Measurements from ENCODE around the gene RABL6. TPM values are rescaled to one million over a fixed set of nuclear protein-coding genes. Genes with fewer than 3 reads are reported as not detected.
"Not testable (repeated sequence)": the region's sequence is repeated elsewhere in the genome, so short reads cannot be mapped to it uniquely, and the experiment has no call there.

Gene RABL6
- total RNA-seq, 1 donor: 72.1 TPM

- H3K4me3 ChIP-seq (ENCODE audit: low read depth, low read length): not testable (repeated sequence)
- DNase-seq (ENCODE audit: low read depth): peak; percentile 51
- TF ChIP-seq, protein P1, sequence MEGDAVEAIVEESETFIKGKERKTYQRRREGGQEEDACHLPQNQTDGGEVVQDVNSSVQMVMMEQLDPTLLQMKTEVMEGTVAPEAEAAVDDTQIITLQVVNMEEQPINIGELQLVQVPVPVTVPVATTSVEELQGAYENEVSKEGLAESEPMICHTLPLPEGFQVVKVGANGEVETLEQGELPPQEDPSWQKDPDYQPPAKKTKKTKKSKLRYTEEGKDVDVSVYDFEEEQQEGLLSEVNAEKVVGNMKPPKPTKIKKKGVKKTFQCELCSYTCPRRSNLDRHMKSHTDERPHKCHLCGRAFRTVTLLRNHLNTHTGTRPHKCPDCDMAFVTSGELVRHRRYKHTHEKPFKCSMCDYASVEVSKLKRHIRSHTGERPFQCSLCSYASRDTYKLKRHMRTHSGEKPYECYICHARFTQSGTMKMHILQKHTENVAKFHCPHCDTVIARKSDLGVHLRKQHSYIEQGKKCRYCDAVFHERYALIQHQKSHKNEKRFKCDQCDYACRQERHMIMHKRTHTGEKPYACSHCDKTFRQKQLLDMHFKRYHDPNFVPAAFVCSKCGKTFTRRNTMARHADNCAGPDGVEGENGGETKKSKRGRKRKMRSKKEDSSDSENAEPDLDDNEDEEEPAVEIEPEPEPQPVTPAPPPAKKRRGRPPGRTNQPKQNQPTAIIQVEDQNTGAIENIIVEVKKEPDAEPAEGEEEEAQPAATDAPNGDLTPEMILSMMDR (IDR thresholded peaks at IDR 0.05; ENCODE audit: insufficient read depth, low read depth, low read length): peak; percentile 49
These were observed 41.2 kb upstream of the RABL6 start for GRCh38 chr9:136766410-136767120.

GRCh38 chr9:136769710-136770191, 38.0 kb upstream of the RABL6 start:
- no peak for DNase-seq (ENCODE audit: low read depth)
- H3K4me3 ChIP-seq (ENCODE audit: low read depth, low read length): no peak overlapping the region
- TF ChIP-seq, protein P1 (IDR thresholded peaks at IDR 0.05; ENCODE audit: insufficient read depth, low read depth, low read length): peak; percentile 58

GRCh38 chr9:136771907-136772415, 35.8 kb upstream of the RABL6 start:
- no peak for DNase-seq (ENCODE audit: low read depth)
- TF ChIP-seq, protein P1 (IDR thresholded peaks at IDR 0.05; ENCODE audit: insufficient read depth, low read depth, low read length): no peak
- no peak overlapping the region for H3K4me3 ChIP-seq (ENCODE audit: low read depth, low read length)

GRCh38 chr9:136773386-136774044, 34.2 kb upstream of the RABL6 start:
- no peak for DNase-seq (ENCODE audit: low read depth)
- no peak overlapping the region for H3K4me3 ChIP-seq (ENCODE audit: low read depth, low read length)
- TF ChIP-seq, protein P1 (IDR thresholded peaks at IDR 0.05; ENCODE audit: insufficient read depth, low read depth, low read length): no peak

DNA sequence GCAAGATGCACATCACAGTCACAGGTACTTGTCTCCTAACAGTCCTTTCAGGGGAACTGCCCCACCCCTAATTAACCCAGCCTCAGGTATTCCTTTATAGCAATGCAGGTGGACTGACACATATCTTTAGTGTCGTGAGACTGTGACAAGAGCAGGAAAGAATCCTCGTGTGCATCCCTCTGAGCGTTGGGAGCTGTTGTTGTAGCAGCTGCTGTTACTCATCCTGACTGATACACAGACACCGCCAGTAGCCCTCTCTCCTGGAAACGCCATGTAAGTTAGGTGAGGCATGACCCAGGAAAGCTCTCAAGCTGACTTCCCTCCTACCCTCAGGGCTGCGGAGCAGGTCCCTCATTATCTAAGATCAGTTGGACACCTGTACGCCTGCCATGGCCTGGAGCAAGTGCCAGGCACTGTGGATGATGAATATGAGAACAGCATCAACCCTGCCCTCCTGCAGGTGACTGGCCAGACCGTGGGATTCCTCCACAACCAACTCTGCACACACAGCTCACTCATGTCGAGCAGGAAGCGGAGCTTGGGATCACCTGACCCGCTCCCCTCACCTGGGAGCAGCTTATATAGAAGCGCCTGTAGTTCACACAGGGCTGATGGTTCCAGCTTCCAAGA, 33.2 kb upstream of the RABL6 start:
- TF ChIP-seq, protein P1 (IDR thresholded peaks at IDR 0.05; ENCODE audit: insufficient read depth, low read depth, low read length): no peak
- H3K4me3 ChIP-seq (ENCODE audit: low read depth, low read length): no peak overlapping the region
- DNase-seq (ENCODE audit: low read depth): no peak

GRCh38 chr9:136775191-136775590, 32.6 kb upstream of the RABL6 start:
- TF ChIP-seq, protein P1 (IDR thresholded peaks at IDR 0.05; ENCODE audit: insufficient read depth, low read depth, low read length): no peak
- no peak for DNase-seq (ENCODE audit: low read depth)
- H3K4me3 ChIP-seq (ENCODE audit: low read depth, low read length): no peak overlapping the region

Data from fibroblast of villous mesenchyme (primary cell).